Mucosa of gallbladder (tissue), 1 donor: Measurements from ENCODE around the gene XRCC4. TPM values are rescaled to one million over a fixed set of nuclear protein-coding genes. Genes with fewer than 3 reads are reported as not detected.

Experiments
- DNase-seq: peaks from one replicate; pipeline ENCODE4 v3.0.0-alpha.2; 2020; ENCODE audit warnings: low spot score
- total RNA-seq: library from RNA; stranded (reverse); gene quantifications from one replicate; pipeline ENCODE4 v1.2.1, GENCODE V29; 2021
- donor health status: DM: no; HTN: no; CAD: no.

XRCC4 gene
- total RNA-seq, 1 donor from 2014 or later = 7.6 TPM

GRCh38 chr5:83277154-83277553 lies 199.8 kb downstream of the XRCC4 start:
- DNase-seq = no peak

- no peak for DNase-seq
Measured at GRCh38 chr5:83277953-83278352, 200.6 kb downstream of the XRCC4 start.

- no peak for DNase-seq
Measured at GRCh38 chr5:83281176-83281575, 203.8 kb downstream of the XRCC4 start.

GRCh38 chr5:83281658-83282057 lies 204.3 kb downstream of the XRCC4 start:
- no peak for DNase-seq

- DNase-seq = no peak
Measured at GRCh38 chr5:83283761-83284160, 206.4 kb downstream of the XRCC4 start.

GRCh38 chr5:83285661-83286398 lies 208.5 kb downstream of the XRCC4 start:
- DNase-seq = no peak

GRCh38 chr5:83294246-83294645 lies 216.9 kb downstream of the XRCC4 start:
- DNase-seq = no peak

GRCh38 chr5:83299353-83299752 lies 222.0 kb downstream of the XRCC4 start:
- DNase-seq = no peak

GRCh38 chr5:83306572-83307241 lies 229.4 kb downstream of the XRCC4 start:
- DNase-seq = peak; percentile 43

- DNase-seq = no peak
Measured at GRCh38 chr5:83312663-83313062, 235.3 kb downstream of the XRCC4 start.

GRCh38 chr5:83313436-83313835 lies 236.1 kb downstream of the XRCC4 start:
- no peak for DNase-seq

GRCh38 chr5:83321483-83322055 lies 244.2 kb downstream of the XRCC4 start:
- DNase-seq = no peak

- no peak for DNase-seq
Measured at GRCh38 chr5:83322273-83322924, 245.1 kb downstream of the XRCC4 start.

GRCh38 chr5:83323557-83324180 lies 246.3 kb downstream of the XRCC4 start:
- DNase-seq = no peak

- DNase-seq = no peak
Measured at GRCh38 chr5:83331842-83332241, 254.5 kb downstream of the XRCC4 start.

- DNase-seq = no peak
Measured at GRCh38 chr5:83337453-83338035, 260.2 kb downstream of the XRCC4 start.

- no peak for DNase-seq
Measured at GRCh38 chr5:83340511-83340918, 263.2 kb downstream of the XRCC4 start.

- DNase-seq = no peak
Measured at GRCh38 chr5:83341815-83342334, 264.5 kb downstream of the XRCC4 start.

GRCh38 chr5:83342465-83342864 lies 265.1 kb downstream of the XRCC4 start:
- DNase-seq = no peak

- DNase-seq = no peak
Measured at GRCh38 chr5:83343299-83343698, 266.0 kb downstream of the XRCC4 start.

GRCh38 chr5:83345423-83345822 lies 268.1 kb downstream of the XRCC4 start:
- DNase-seq = no peak
